Ovary (tissue), 3 donors: ENCODE results near the gene GNAS-AS1.

Experiments
- CTCF ChIP-seq, 3 donors: fragments of 450-650 bp in 2 of 3; fragments of 200-600 bp in 1 of 3; IDR thresholded peaks; one replicate each; pipeline versions ENCODE4 v1.5.1 to v1.8.0; 2016 to 2022; ENCODE audit warnings: antibody characterized with exemption in 3 of 3, mild to moderate bottlenecking in 1 of 3
- EP300 ChIP-seq: sonication (generic); formaldehyde crosslinking; IDR thresholded peaks from one replicate; pipeline ENCODE4 v1.6.1; 2017; ENCODE audit warnings: antibody characterized with exemption
- POLR2A ChIP-seq: fragments of 450-650 bp; IDR thresholded peaks from one replicate; pipeline ENCODE4 v1.6.1; 2017; ENCODE audit warnings: antibody characterized with exemption, mild to moderate bottlenecking, moderate library complexity
- donor health status: DM: no; HTN: no; CAD: no.

DNA sequence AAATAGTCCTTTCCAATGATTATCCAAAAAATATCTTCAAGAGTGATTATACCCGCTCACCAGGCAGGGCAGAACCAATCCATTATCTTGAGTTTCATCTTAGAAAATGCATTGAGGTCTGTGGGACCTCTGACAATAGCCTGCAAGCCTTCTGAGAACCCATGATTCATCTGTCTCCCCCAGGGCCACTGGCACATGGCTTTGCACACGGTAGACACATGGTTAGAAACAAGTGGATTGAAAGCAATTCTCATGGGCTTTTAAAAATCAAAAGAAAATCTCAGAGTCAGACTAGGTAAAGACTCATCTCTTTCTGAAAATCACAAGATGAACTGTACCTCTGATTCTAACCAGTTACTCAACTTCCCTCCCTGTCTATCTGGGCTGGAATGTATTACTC is 15.5 kb downstream of the GNAS-AS1 start:
- TF ChIP-seq CTCF (IDR thresholded peaks at IDR 0.05) (no peak), POLR2A (no peak), EP300 (no peak)
